PC-3 (cell line): Measurements from ENCODE around the gene TRPM2. TPM values are rescaled to one million over a fixed set of nuclear protein-coding genes. Genes with fewer than 3 reads are reported as not detected.

ENCODE experiments used
- ATAC-seq: fragments of 200-7000 bp; cut with Tn5 transposase; 2 replicates; pipeline ENCODE4 v1.9.1; 2020; ENCODE audit warnings: mild to moderate bottlenecking, moderate library complexity
- BruUV-seq: library from RNA; stranded (reverse); fragments of 400-500 nt; replicated peaks from 2 replicates; lab custom pipeline; 2021; lab: Mats Ljungman, UMichigan
- CTCF ChIA-PET: fragments of 300-600 bp; sonication (Branson Sonifier 250); formaldehyde crosslinking; loops from one replicate; lab custom pipeline; 2022; ENCODE audit warnings: antibody characterized with exemption; lab: Charles Lee
- POLR2A ChIA-PET: fragments of 300-600 bp; sonication (Branson Sonifier 250); formaldehyde crosslinking; loops from one replicate; lab custom pipeline; 2022; ENCODE audit warnings: antibody characterized with exemption; ENCODE audit not compliant: unreplicated experiment; lab: Charles Lee
- DNase-seq: peaks from one replicate; pipeline ENCODE4 v3.0.0-alpha.2; 2015
- H2AFZ ChIP-seq: fragments of 300-600 bp; sonication (generic); 2 replicates; pipeline ENCODE4 v1.6.0; 2016; ENCODE audit warnings: antibody characterized with exemption, low read length
- H3F3A ChIP-seq: fragments of 300-600 bp; sonication (generic); one replicate; pipeline ENCODE4 v1.6.0; 2017; ENCODE audit warnings: antibody characterized with exemption, low read length, control low read depth, mild to moderate bottlenecking; ENCODE audit not compliant: unreplicated experiment
- H3K27ac ChIP-seq: fragments of 300-600 bp; sonication (generic); 2 replicates; pipeline ENCODE4 v1.5.1; 2016; ENCODE audit warnings: mild to moderate bottlenecking, low read length
- H3K27me3 ChIP-seq: fragments of 300-600 bp; sonication (generic); 2 replicates; pipeline ENCODE4 v1.6.1; 2016; ENCODE audit warnings: low read length, mixed read lengths
- H3K36me3 ChIP-seq: fragments of 300-600 bp; sonication (generic); 2 replicates; pipeline ENCODE4 v1.6.1; 2016; ENCODE audit warnings: low read depth, mixed run types, low read length, mixed read lengths
- H3K4me1 ChIP-seq: fragments of 300-600 bp; sonication (generic); 2 replicates; pipeline ENCODE4 v1.5.1; 2016; ENCODE audit warnings: low read length; ENCODE audit not compliant: insufficient read depth
- H3K4me2 ChIP-seq: fragments of 300-600 bp; sonication (generic); 2 replicates; pipeline ENCODE4 v1.6.0; 2016; ENCODE audit warnings: low read length
- H3K4me3 ChIP-seq: fragments of 300-600 bp; sonication (generic); 2 replicates; pipeline ENCODE4 v1.5.1; 2016; ENCODE audit warnings: mild to moderate bottlenecking, low read length, mixed read lengths
- H3K79me2 ChIP-seq: fragments of 300-600 bp; sonication (generic); 2 replicates; pipeline ENCODE4 v1.6.1; 2017; ENCODE audit warnings: low read length, mixed read lengths
- H3K9ac ChIP-seq: fragments of 300-600 bp; sonication (generic); 2 replicates; pipeline ENCODE4 v1.6.0; 2016; ENCODE audit warnings: mild to moderate bottlenecking, low read length
- H3K9me2 ChIP-seq: fragments of 300-600 bp; sonication (generic); replicated peaks from 2 replicates; pipeline ENCODE4 v1.6.1; 2016; ENCODE audit warnings: mixed run types, low read length, mixed read lengths
- H3K9me3 ChIP-seq: fragments of 300-600 bp; sonication (generic); 2 replicates; pipeline ENCODE4 v1.6.1; 2016; ENCODE audit warnings: low read length, mixed read lengths
- H4K20me1 ChIP-seq: fragments of 300-600 bp; sonication (generic); 2 replicates; pipeline ENCODE4 v1.6.1; 2016; ENCODE audit warnings: low read length, mixed read lengths
- CTCF ChIP-seq: fragments of 300-600 bp; sonication (generic); conservative IDR thresholded peaks from 2 replicates; pipeline ENCODE4 v1.5.1; 2017; ENCODE audit warnings: antibody characterized with exemption, low read depth, mild to moderate bottlenecking, low read length
- EZH2 ChIP-seq: fragments of 300-600 bp; sonication (generic); IDR thresholded peaks from one replicate; pipeline ENCODE4 v1.6.1; 2017; ENCODE audit warnings: antibody characterized with exemption, mild to moderate bottlenecking, low read length; ENCODE audit not compliant: unreplicated experiment
- EZH2phosphoT487 ChIP-seq: fragments of 300-600 bp; sonication (generic); IDR thresholded peaks from 2 replicates; pipeline ENCODE4 v1.6.1; 2018; ENCODE audit warnings: mild to moderate bottlenecking, antibody characterized with exemption, low read length, borderline replicate concordance
- intact Hi-C: fragments of 100-400 bp; cut with micrococcal nuclease; formaldehyde crosslinking; loops from 2 replicates; pipeline ENCODE4 v1.9.0; 2023
- total RNA-seq: library from RNA; depleted of rRNA; stranded (reverse); fragments of >200 nt; gene quantifications from 2 replicates; pipeline ENCODE4 v1.2.3, GENCODE V29; 2014

TRPM2 gene
- total RNA-seq, 1 experiment from 2014 or later: 50.0 TPM

GRCh38 chr21:44329086-44329889 is 24.1 kb upstream of the TRPM2 start:
- ChIA-PET POLR2A (no interaction called here), CTCF (no interaction called here)
- Histone ChIP-seq H3K9ac (no peak overlapping the region), H3K27me3 (no peaks in the 10 kb centered on the region), H3K27ac (no peak overlapping the region), H4K20me1 (no peaks in the 10 kb centered on the region), H3K4me3 (no peak overlapping the region), H3K4me1 (no peaks in the 10 kb centered on the region), H3K36me3 (peaks cover 7% of the 10 kb centered on the region), H3K4me2 (no peak overlapping the region), H3K79me2 (no peaks in the 10 kb centered on the region), H3K9me3 (no peaks in the 10 kb centered on the region), H3K9me2 (no peaks in the 10 kb centered on the region), H3F3A (no peaks in the 10 kb centered on the region), H2AFZ (no peak overlapping the region)
- DNase-seq (no peak), ATAC-seq (0 out of 2 replicates have a peak, but pooled peaks have one; percentile 8)
- BruUV-seq: TSS peak; percentile 13
- intact Hi-C loops: no loop called here
- TF ChIP-seq EZH2phosphoT487: no peak
- TF ChIP-seq EZH2: no peak
- no peak for TF ChIP-seq CTCF

GRCh38 chr21:44329971-44330681 is 23.3 kb upstream of the TRPM2 start:
- no peaks in the 10 kb centered on the region for H3K9me3 ChIP-seq
- CTCF ChIA-PET: interaction anchor here (0.6 kb wide), 1 partner anchor 9 kb away, joined by 3 read pairs; the partner anchor contains the start of gene CFAP410
- no peak overlapping the region for H3K4me3 ChIP-seq
- H3F3A ChIP-seq: no peaks in the 10 kb centered on the region
- H3K27me3 ChIP-seq: no peaks in the 10 kb centered on the region
- POLR2A ChIA-PET: no interaction called here
- DNase-seq (no peak), ATAC-seq (peak; percentile 5; the same call in 1 of the 2 replicates)
- H2AFZ ChIP-seq: no peak overlapping the region
- no peaks in the 10 kb centered on the region for H3K4me1 ChIP-seq
- H3K79me2 ChIP-seq: no peaks in the 10 kb centered on the region
- no peak overlapping the region for H3K27ac ChIP-seq
- H3K4me2 ChIP-seq: no peak overlapping the region
- intact Hi-C loops: loop anchor here (10.0 kb wide), 1 partner anchor 125 kb away; the partner anchor contains the start of gene LRRC3
- BruUV-seq: no TSS peak
- no peaks in the 10 kb centered on the region for H4K20me1 ChIP-seq
- no peaks in the 10 kb centered on the region for H3K9me2 ChIP-seq
- H3K9ac ChIP-seq: no peak overlapping the region
- TF ChIP-seq CTCF (no peak), EZH2 (no peak), EZH2phosphoT487 (no peak)
- H3K36me3 ChIP-seq: peaks cover 5% of the 10 kb centered on the region; the same call in 1 of the 2 replicates
